ENCODE data around the gene PCDH19.

Gene PCDH19

GRCh38 chrX:100248885-100249493 is 161.1 kb downstream of the PCDH19 start:
- Mint-ChIP-seq H3K4me3 (no peak overlapping the region), H3K36me3 (ENCODE audit: insufficient read depth) (no peaks in the 10 kb centered on the region), H3K9me3 (no peaks in the 10 kb centered on the region), H3K27ac (ENCODE audit: low read depth) (no peak overlapping the region), H3K4me1 (no peaks in the 10 kb centered on the region), H3K27me3 (no peaks in the 10 kb centered on the region)
- DNase-seq (ENCODE audit: low spot score in 2 of 2), result no peak
- ATAC-seq (replicated peaks; ENCODE audit: extremely low read depth, poor library complexity, severe bottlenecking), result no peak

GRCh38 chrX:100247826-100248225 is 162.2 kb downstream of the PCDH19 start:
- ATAC-seq (replicated peaks; ENCODE audit: extremely low read depth, poor library complexity, severe bottlenecking) (no peak), DNase-seq (ENCODE audit: low spot score in 2 of 2) (no peak)
- H3K4me3 Mint-ChIP-seq, result no peak overlapping the region
- H3K9me3 Mint-ChIP-seq, result no peaks in the 10 kb centered on the region
- H3K27ac Mint-ChIP-seq (ENCODE audit: low read depth), result no peak overlapping the region
- H3K4me1 Mint-ChIP-seq, result no peaks in the 10 kb centered on the region
- no peaks in the 10 kb centered on the region for H3K36me3 Mint-ChIP-seq (ENCODE audit: insufficient read depth)
- no peaks in the 10 kb centered on the region for H3K27me3 Mint-ChIP-seq

GRCh38 chrX:100244681-100245080 is 165.4 kb downstream of the PCDH19 start:
- Mint-ChIP-seq H3K4me3 (no peak overlapping the region), H3K27ac (ENCODE audit: low read depth) (no peak overlapping the region), H3K36me3 (ENCODE audit: insufficient read depth) (peaks cover 2% of the 10 kb centered on the region), H3K27me3 (no peaks in the 10 kb centered on the region), H3K9me3 (no peaks in the 10 kb centered on the region), H3K4me1 (no peaks in the 10 kb centered on the region)
- DNase-seq (ENCODE audit: low spot score in 2 of 2) (no peak), ATAC-seq (replicated peaks; ENCODE audit: extremely low read depth, poor library complexity, severe bottlenecking) (no peak)
